HL-60 (cell line): Measurements from ENCODE around the gene AKAP1.

Experiments used
- DNase-seq, 2 experiments: peaks; one replicate each; pipeline ENCODE4 v3.0.0-alpha.2; 2010 to 2020; ENCODE audit warnings: low read depth in 1 of 2, low spot score in 1 of 2
- H3K27ac ChIP-seq: fragments of 250-450 bp; sonication (Bioruptor Pico); replicated peaks from 2 replicates; pipeline ENCODE4 v1.5.1; 2020; ENCODE audit warnings: mild to moderate bottlenecking, moderate library complexity
- H3K27me3 ChIP-seq: fragments of 250-450 bp; sonication (Bioruptor Pico); 2 replicates; pipeline ENCODE4 v1.5.1; 2021; ENCODE audit warnings: mild to moderate bottlenecking, moderate library complexity; ENCODE audit not compliant: insufficient read depth, poor library complexity, severe bottlenecking
- H3K4me3 ChIP-seq: replicated peaks from 2 replicates; pipeline ENCODE4 v1.5.1; 2011; ENCODE audit warnings: mild to moderate bottlenecking, control low read depth, low read length; ENCODE audit not compliant: insufficient read depth
- GABPA ChIP-seq: IDR thresholded peaks from 2 replicates; pipeline ENCODE4 v1.6.1; 2012; ENCODE audit warnings: low read depth
- POLR2AphosphoS5 ChIP-seq: IDR thresholded peaks from 2 replicates; pipeline ENCODE4 v1.6.1; 2012; ENCODE audit warnings: low read depth
- SPI1 ChIP-seq: IDR thresholded peaks from 2 replicates; pipeline ENCODE4 v1.6.1; 2012; ENCODE audit warnings: low read depth, mild to moderate bottlenecking, borderline replicate concordance
- TF ChIP-seq, protein P1 (sequence below): IDR thresholded peaks from 2 replicates; pipeline ENCODE4 v1.6.1; 2012; ENCODE audit warnings: low read depth; ENCODE audit not compliant: insufficient replicate concordance
- TF ChIP-seq, protein P2 (sequence below): IDR thresholded peaks from one replicate; pipeline ENCODE4 v1.5.1; 2011; ENCODE audit warnings: low read length, control low read depth, inconsistent platforms; ENCODE audit not compliant: insufficient read depth

The AKAP1 gene

DNA sequence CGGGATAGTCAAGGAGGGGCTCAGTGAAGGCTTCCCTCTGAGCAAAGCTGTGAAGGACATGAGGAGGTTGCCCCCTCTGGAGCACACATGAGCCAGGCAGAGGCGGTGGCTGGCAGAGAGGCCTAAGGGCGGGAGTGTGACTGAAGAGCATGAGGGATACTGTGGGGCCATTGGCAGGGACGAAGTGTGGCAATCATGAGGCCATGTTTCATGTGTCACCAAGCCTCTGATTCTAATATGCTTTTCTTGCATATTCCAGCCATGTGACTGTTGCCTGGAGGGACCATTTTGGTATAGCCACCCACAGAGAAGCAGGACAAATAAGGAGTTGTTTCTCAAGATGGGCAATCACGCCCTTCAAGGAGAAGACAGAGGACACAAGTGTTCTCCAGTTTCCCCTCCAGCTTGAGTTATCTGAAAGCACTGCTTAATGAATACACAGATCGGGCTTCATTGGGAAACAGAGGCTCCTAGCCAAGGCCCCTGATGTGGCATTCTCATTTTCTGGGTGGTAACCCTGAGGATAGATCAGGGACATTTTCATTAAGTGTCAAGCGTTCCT lies 68.0 kb downstream of the AKAP1 start:
- Histone ChIP-seq H3K27ac (no peak overlapping the region), H3K27me3 (no peaks in the 10 kb centered on the region), H3K4me3 (no peak overlapping the region)
- TF ChIP-seq GABPA (no peak), POLR2AphosphoS5 (no peak), SPI1 (no peak)
- TF ChIP-seq, protein P1, sequence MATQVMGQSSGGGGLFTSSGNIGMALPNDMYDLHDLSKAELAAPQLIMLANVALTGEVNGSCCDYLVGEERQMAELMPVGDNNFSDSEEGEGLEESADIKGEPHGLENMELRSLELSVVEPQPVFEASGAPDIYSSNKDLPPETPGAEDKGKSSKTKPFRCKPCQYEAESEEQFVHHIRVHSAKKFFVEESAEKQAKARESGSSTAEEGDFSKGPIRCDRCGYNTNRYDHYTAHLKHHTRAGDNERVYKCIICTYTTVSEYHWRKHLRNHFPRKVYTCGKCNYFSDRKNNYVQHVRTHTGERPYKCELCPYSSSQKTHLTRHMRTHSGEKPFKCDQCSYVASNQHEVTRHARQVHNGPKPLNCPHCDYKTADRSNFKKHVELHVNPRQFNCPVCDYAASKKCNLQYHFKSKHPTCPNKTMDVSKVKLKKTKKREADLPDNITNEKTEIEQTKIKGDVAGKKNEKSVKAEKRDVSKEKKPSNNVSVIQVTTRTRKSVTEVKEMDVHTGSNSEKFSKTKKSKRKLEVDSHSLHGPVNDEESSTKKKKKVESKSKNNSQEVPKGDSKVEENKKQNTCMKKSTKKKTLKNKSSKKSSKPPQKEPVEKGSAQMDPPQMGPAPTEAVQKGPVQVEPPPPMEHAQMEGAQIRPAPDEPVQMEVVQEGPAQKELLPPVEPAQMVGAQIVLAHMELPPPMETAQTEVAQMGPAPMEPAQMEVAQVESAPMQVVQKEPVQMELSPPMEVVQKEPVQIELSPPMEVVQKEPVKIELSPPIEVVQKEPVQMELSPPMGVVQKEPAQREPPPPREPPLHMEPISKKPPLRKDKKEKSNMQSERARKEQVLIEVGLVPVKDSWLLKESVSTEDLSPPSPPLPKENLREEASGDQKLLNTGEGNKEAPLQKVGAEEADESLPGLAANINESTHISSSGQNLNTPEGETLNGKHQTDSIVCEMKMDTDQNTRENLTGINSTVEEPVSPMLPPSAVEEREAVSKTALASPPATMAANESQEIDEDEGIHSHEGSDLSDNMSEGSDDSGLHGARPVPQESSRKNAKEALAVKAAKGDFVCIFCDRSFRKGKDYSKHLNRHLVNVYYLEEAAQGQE, result no peak
- TF ChIP-seq, protein P2, sequence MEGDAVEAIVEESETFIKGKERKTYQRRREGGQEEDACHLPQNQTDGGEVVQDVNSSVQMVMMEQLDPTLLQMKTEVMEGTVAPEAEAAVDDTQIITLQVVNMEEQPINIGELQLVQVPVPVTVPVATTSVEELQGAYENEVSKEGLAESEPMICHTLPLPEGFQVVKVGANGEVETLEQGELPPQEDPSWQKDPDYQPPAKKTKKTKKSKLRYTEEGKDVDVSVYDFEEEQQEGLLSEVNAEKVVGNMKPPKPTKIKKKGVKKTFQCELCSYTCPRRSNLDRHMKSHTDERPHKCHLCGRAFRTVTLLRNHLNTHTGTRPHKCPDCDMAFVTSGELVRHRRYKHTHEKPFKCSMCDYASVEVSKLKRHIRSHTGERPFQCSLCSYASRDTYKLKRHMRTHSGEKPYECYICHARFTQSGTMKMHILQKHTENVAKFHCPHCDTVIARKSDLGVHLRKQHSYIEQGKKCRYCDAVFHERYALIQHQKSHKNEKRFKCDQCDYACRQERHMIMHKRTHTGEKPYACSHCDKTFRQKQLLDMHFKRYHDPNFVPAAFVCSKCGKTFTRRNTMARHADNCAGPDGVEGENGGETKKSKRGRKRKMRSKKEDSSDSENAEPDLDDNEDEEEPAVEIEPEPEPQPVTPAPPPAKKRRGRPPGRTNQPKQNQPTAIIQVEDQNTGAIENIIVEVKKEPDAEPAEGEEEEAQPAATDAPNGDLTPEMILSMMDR, result no peak
- no peak for DNase-seq

DNA sequence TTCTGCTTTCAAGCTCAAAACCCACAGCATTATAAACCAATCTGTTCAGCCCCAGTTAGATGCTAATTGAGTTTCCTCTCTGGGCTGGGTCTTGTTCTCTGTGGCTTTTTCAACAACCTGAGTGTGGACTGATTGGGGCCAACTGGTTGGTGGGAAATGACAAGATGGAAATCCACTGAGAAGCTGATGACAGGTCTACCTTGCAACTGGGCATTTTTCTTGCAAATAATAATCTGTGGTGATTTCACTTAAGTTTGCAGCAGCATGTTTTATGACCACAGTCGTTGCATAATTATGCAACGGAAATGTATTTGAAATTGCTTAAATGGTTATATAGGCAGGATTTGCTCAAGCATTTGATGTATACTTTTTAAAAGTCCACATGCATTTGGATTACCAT lies 69.9 kb downstream of the AKAP1 start:
- H3K4me3 ChIP-seq, result no peak overlapping the region
- TF ChIP-seq POLR2AphosphoS5 (no peak), GABPA (no peak), SPI1 (peak; percentile 67)
- TF ChIP-seq, protein P2, result no peak
- TF ChIP-seq, protein P1, result no peak
- DNase-seq, result peak; percentile 54 to 61
- no peaks in the 10 kb centered on the region for H3K27me3 ChIP-seq
- no peak overlapping the region for H3K27ac ChIP-seq

DNA sequence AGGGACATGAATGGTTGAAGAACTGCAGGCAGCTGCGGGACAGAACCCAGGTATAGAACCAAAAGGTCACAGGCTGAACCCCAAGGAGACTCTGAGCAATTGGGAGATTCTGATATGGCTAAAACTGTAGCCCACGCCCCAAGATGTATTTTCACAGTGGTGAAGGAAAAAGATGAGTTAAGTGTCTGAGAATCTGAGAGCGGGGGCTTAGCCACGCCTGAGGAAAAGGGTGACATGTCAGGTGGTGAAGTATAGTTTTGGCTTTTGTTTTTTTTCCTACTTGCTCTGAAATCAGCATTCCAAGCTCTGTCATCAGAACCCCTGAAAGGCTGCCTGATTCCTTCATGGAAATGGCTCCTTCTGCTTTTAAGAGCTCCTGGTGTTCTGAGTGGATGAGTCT lies 73.3 kb downstream of the AKAP1 start:
- Histone ChIP-seq H3K27ac (no peak overlapping the region), H3K27me3 (no peaks in the 10 kb centered on the region), H3K4me3 (no peak overlapping the region)
- no peak for TF ChIP-seq GABPA
- TF ChIP-seq, protein P1, result no peak
- no peak for TF ChIP-seq SPI1
- no peak for DNase-seq
